Left lung (tissue), 10 donors: Measurements from ENCODE around the gene LRRC3. TPM values are rescaled to one million over a fixed set of nuclear protein-coding genes. Genes with fewer than 3 reads are reported as not detected.

Experiments
- ATAC-seq: fragments of 200-7000 bp; cut with Tn5 transposase; one replicate; pipeline ENCODE4 v1.9.1; 2020; ENCODE audit warnings: moderate library complexity
- DNase-seq, 4 donors: peaks; one replicate each; pipeline ENCODE4 v3.0.0-alpha.2; 2013 to 2020
- H3K27ac ChIP-seq, 2 donors: fragments of 200-600 bp; sonication (generic) in 1 of 2; one replicate each; pipeline versions ENCODE4 v1.5.0 to v1.8.0; 2020 to 2021
- H3K27me3 ChIP-seq, 2 donors: fragments of 200-600 bp; sonication (generic) in 1 of 2; one replicate each; pipeline versions ENCODE4 v1.5.0 to v1.8.0; 2020 to 2021
- H3K36me3 ChIP-seq, 2 donors: fragments of 200-600 bp; sonication (generic) in 1 of 2; one replicate each; pipeline versions ENCODE4 v1.5.0 to v1.8.0; 2020 to 2021
- H3K4me1 ChIP-seq, 2 donors: fragments of 200-600 bp; one replicate each; pipeline ENCODE4 v1.8.0; 2021
- H3K4me3 ChIP-seq, 2 donors: fragments of 200-600 bp; sonication (generic) in 1 of 2; one replicate each; pipeline versions ENCODE4 v1.5.0 to v1.8.0; 2020 to 2021; ENCODE audit warnings: mild to moderate bottlenecking in 1 of 2
- H3K9me3 ChIP-seq, 2 donors: fragments of 200-600 bp; sonication (generic) in 1 of 2; one replicate each; pipeline versions ENCODE4 v1.5.0 to v1.8.0; 2020 to 2021
- intact Hi-C, 2 donors: fragments of 100-400 bp; cut with DNase I; formaldehyde crosslinking; loops; one replicate each; pipeline versions ENCODE4 v1.11.2 to v1.14.2; 2022
- polyA plus RNA-seq, 6 donors: library from polyadenylated mRNA; unstranded; fragments of 120-200 nt; gene quantifications; one replicate each; pipeline ENCODE4 v1.2.1, GENCODE V29; 2013; ENCODE audit not compliant: insufficient read length in 6 of 6
- total RNA-seq, 2 donors: library from RNA; stranded (reverse); fragmentation: NEBNext Ultra II Directional; extraction: Animal tissue kit (Norgen Biotek cat#: 25700); gene quantifications; one replicate each; pipeline ENCODE4 v1.2.1, GENCODE V29; 2021
- TF ChIP-seq, protein P1 (sequence below), 2 donors: fragments of 200-600 bp; sonication (generic) in 1 of 2; IDR thresholded peaks; one replicate each; pipeline versions ENCODE4 v1.5.0 to v1.8.0; 2021; ENCODE audit warnings: antibody characterized with exemption in 2 of 2
- donor health status: DM: no; HTN: yes; CAD: no.
- donor health status: DM: no; HTN: no; CAD: no.

LRRC3 gene
- total and polyA plus RNA-seq, 8 donors, result 2.4 to 7.0 (median 6.0) TPM

DNA sequence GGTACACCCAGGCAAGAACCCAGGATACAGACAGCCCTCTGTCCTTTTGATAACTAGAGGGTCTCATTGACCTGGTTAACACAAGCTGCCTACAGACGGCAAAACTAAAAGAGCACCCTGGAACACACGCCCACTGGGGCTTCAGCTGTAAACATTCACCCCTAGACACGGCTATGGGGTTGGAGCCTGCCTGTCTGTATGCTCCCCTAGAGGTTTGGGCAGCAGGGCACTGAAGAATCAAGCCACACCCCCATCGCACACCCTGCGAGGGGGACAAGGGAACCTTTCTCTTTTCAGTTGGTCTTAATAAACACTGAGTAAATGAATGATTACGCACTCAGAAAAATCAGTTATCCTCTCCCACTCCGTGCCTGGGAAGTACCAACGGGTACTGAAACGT lies 35.5 kb downstream of the LRRC3 start:
- H3K9me3 ChIP-seq, result peaks cover 0 to 23% of the 10 kb centered on the region in 2 donors
- H3K36me3 ChIP-seq, result no peaks in the 10 kb centered on the region
- intact Hi-C loops, result no loop called here
- peaks cover 0 to under 1% of the 10 kb centered on the region in 2 donors for H3K27me3 ChIP-seq
- no peak overlapping the region for H3K4me3 ChIP-seq
- TF ChIP-seq, protein P1, sequence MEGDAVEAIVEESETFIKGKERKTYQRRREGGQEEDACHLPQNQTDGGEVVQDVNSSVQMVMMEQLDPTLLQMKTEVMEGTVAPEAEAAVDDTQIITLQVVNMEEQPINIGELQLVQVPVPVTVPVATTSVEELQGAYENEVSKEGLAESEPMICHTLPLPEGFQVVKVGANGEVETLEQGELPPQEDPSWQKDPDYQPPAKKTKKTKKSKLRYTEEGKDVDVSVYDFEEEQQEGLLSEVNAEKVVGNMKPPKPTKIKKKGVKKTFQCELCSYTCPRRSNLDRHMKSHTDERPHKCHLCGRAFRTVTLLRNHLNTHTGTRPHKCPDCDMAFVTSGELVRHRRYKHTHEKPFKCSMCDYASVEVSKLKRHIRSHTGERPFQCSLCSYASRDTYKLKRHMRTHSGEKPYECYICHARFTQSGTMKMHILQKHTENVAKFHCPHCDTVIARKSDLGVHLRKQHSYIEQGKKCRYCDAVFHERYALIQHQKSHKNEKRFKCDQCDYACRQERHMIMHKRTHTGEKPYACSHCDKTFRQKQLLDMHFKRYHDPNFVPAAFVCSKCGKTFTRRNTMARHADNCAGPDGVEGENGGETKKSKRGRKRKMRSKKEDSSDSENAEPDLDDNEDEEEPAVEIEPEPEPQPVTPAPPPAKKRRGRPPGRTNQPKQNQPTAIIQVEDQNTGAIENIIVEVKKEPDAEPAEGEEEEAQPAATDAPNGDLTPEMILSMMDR (IDR thresholded peaks at IDR 0.05), result no peak
- ATAC-seq (no peak), DNase-seq (no peak)
- H3K4me1 ChIP-seq, result no peaks in the 10 kb centered on the region
- H3K27ac ChIP-seq, result no peak overlapping the region

DNA sequence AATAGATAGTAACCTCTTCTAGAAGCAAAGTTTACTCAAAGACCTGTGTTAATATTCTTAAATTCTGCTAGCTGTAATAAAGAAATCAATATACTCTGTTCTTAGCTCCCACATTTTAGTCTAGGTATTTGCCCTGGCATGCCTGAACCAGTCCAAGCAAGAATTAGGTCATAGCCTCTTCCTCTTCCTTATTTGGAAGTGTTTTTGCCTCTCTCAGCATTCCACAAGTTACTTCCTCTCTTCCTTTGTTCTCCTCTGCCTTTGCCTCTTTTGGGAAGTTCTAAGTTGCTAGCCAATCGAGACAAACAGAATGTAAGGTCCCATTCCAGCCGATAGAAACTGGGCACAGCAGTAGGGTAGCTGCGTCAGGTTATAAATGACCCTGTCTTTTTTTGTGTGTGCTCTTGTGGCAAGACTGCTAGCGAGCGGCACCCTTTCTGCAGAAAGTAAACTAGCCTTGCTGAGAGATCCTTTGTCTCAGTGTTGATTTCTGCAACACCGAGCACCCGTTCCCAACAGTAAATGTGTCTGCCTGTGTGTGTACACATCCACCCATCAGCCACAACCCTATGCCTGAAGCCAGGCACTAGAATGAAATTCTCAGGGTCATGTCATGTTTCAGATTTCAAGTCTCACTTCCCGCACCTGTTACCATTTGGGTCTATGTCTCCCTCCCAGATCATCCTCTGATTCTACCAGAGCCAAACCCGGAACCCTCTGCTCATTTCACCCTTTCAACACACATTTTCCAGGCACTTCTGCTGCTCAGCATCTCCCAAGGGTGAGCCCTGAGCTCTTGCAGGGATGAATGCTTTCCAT lies 37.5 kb downstream of the LRRC3 start:
- intact Hi-C loops, result no loop called here
- Histone ChIP-seq H3K27me3 (peaks cover 0 to 15% of the 10 kb centered on the region in 2 donors), H3K36me3 (no peaks in the 10 kb centered on the region), H3K27ac (no peak overlapping the region), H3K4me1 (no peaks in the 10 kb centered on the region), H3K9me3 (peaks cover 0 to 23% of the 10 kb centered on the region in 2 donors), H3K4me3 (no peak overlapping the region)
- ATAC-seq (no peak), DNase-seq (no peak)
- TF ChIP-seq, protein P1 (IDR thresholded peaks at IDR 0.05), result no peak

GRCh38 chr21:44494418-44494817 lies 39.1 kb downstream of the LRRC3 start:
- Histone ChIP-seq H3K36me3 (no peaks in the 10 kb centered on the region), H3K27me3 (peaks cover 0 to 31% of the 10 kb centered on the region in 2 donors), H3K4me1 (no peaks in the 10 kb centered on the region), H3K4me3 (no peak overlapping the region), H3K9me3 (peaks cover 0 to 19% of the 10 kb centered on the region in 2 donors), H3K27ac (no peak overlapping the region)
- intact Hi-C loops, result no loop called here
- ATAC-seq, result no peak
- DNase-seq, result no peak
- TF ChIP-seq, protein P1 (IDR thresholded peaks at IDR 0.05), result no peak

GRCh38 chr21:44494956-44495355 lies 39.6 kb downstream of the LRRC3 start:
- no peaks in the 10 kb centered on the region for H3K36me3 ChIP-seq
- no peak overlapping the region for H3K27ac ChIP-seq
- H3K4me3 ChIP-seq, result no peak overlapping the region
- ATAC-seq (no peak), DNase-seq (no peak)
- TF ChIP-seq, protein P1 (IDR thresholded peaks at IDR 0.05), result no peak
- intact Hi-C loops, result loop anchor here in 1 of 2 donors (5.0 kb wide), 1 partner anchor 78 kb away; no protein-coding TSS in a partner anchor
- H3K4me1 ChIP-seq, result no peaks in the 10 kb centered on the region
- H3K9me3 ChIP-seq, result peaks cover 0 to 19% of the 10 kb centered on the region in 2 donors
- peaks cover 0 to 37% of the 10 kb centered on the region in 2 donors for H3K27me3 ChIP-seq
